H1 (cell line): ENCODE results near the gene GPR61. TPM values are rescaled to one million over a fixed set of nuclear protein-coding genes. Genes with fewer than 3 reads are reported as not detected.
A peak's percentile ranks its signal among the peaks of the same experiment; 100 is the strongest.

Experiments used
- CTCF ChIA-PET: fragments of 300-600 bp; sonication (Branson Sonifier 250); formaldehyde crosslinking; loops from one replicate; lab custom pipeline; 2021; ENCODE audit not compliant: partially characterized antibody; lab: Charles Lee
- POLR2A ChIA-PET: fragments of 300-600 bp; sonication (Branson Sonifier 250); formaldehyde crosslinking; loops from one replicate; lab custom pipeline; 2021; ENCODE audit warnings: inconsistent platforms; ENCODE audit not compliant: partially characterized antibody; lab: Charles Lee
- DNase-seq, 2 experiments: peaks; one replicate each; pipeline versions ENCODE4 v3.0.0 to v3.0.0-alpha.2; 2010 to 2022; ENCODE audit warnings: low spot score in 2 of 2, low read depth in 1 of 2, mixed read lengths in 1 of 2
- FAIRE-seq: peaks from 2 replicates; lab custom pipeline; 2011; peaks lifted over from hg19 to GRCh38; lab: Jason Lieb, UNC
- H2AFZ ChIP-seq: 2 replicates; pipeline ENCODE4 v1.8.1; 2012; ENCODE audit warnings: low read length, inconsistent platforms
- H2AK5ac ChIP-seq: 2 replicates; pipeline ENCODE4 v1.6.1; 2013; ENCODE audit warnings: low read depth, low read length
- H2BK120ac ChIP-seq: replicated peaks from 2 replicates; pipeline ENCODE3; 2013; ENCODE audit warnings: low read depth, low read length, inconsistent platforms
- H2BK12ac ChIP-seq: 2 replicates; pipeline ENCODE4 v1.6.1; 2013; ENCODE audit warnings: low read depth, low read length
- H2BK15ac ChIP-seq: 2 replicates; pipeline ENCODE4 v1.6.1; 2013; ENCODE audit warnings: low read length
- H2BK20ac ChIP-seq: 2 replicates; pipeline ENCODE4 v1.6.1; 2013; ENCODE audit warnings: low read length
- H2BK5ac ChIP-seq: 2 replicates; pipeline ENCODE4 v1.6.1; 2013; ENCODE audit warnings: low read depth, low read length
- H3K14ac ChIP-seq: 2 replicates; pipeline ENCODE4 v1.6.1; 2013; ENCODE audit warnings: inconsistent platforms; ENCODE audit not compliant: insufficient read length
- H3K18ac ChIP-seq: 2 replicates; pipeline ENCODE4 v1.6.1; 2013; ENCODE audit warnings: low read length; ENCODE audit errors: extremely low read depth
- H3K23ac ChIP-seq: 2 replicates; pipeline ENCODE4 v1.6.1; 2013; ENCODE audit warnings: inconsistent platforms; ENCODE audit not compliant: insufficient read length
- H3K23me2 ChIP-seq: 2 replicates; pipeline ENCODE4 v1.6.1; 2013; ENCODE audit warnings: low read depth, low read length
- H3K27ac ChIP-seq: 2 replicates; pipeline ENCODE4 v1.6.1; 2011; ENCODE audit warnings: low read depth, low read length, inconsistent platforms
- H3K27me3 ChIP-seq, 4 experiments: replicated peaks in 1 of 4; 1 replicate in 1 of 4; 2 replicates in 3 of 4; pipeline versions ENCODE4 v1.6.1 to v1.8.1; 2011 to 2013; ENCODE audit warnings: low read length in 3 of 4, mild to moderate bottlenecking in 3 of 4, inconsistent platforms in 2 of 4, mixed read lengths in 2 of 4, moderate library complexity in 1 of 4; ENCODE audit not compliant: control insufficient read depth in 3 of 4, insufficient read depth in 3 of 4; ENCODE audit errors: extremely low read depth in 1 of 4
- H3K36me3 ChIP-seq, 4 experiments: 2 replicates each; pipeline versions ENCODE4 v1.6.1 to v1.8.1; 2011 to 2013; ENCODE audit warnings: mild to moderate bottlenecking in 4 of 4, low read length in 3 of 4, moderate library complexity in 2 of 4, control low read depth in 1 of 4, inconsistent platforms in 1 of 4; ENCODE audit not compliant: insufficient read depth in 4 of 4, control insufficient read depth in 2 of 4
- H3K4ac ChIP-seq: replicated peaks from 2 replicates; pipeline ENCODE3; 2013; ENCODE audit warnings: low read length, low read depth, mixed read lengths, inconsistent platforms; ENCODE audit not compliant: insufficient read length
- H3K4me1 ChIP-seq, 4 experiments: replicated peaks in 1 of 4; 1 replicate in 1 of 4; 2 replicates in 3 of 4; pipeline versions ENCODE4 v1.6.1 to v1.8.1; 2011 to 2013; ENCODE audit warnings: low read length in 3 of 4, inconsistent platforms in 2 of 4, mixed read lengths in 1 of 4; ENCODE audit not compliant: insufficient read depth in 4 of 4, control insufficient read depth in 3 of 4
- H3K4me2 ChIP-seq, 2 experiments: 2 replicates each; pipeline versions ENCODE4 v1.6.1 to v1.8.1; 2011 to 2013; ENCODE audit warnings: low read depth in 2 of 2, low read length in 2 of 2, control low read depth in 1 of 2, inconsistent platforms in 1 of 2, mild to moderate bottlenecking in 1 of 2; ENCODE audit not compliant: insufficient read depth in 1 of 2
- H3K4me3 ChIP-seq, 4 experiments: fragments of 200-600, 300-600 bp in 1 of 4; sonication (generic), shearing (Covaris generic), sonication (Bioruptor Twin) in 1 of 4; 2 replicates each; pipeline versions ENCODE4 v1.5.1 to v1.8.1; 2011 to 2016; ENCODE audit warnings: low read length in 4 of 4, low read depth in 3 of 4, control low read depth in 2 of 4, inconsistent platforms in 2 of 4, mild to moderate bottlenecking in 2 of 4, mixed read lengths in 1 of 4, moderate library complexity in 1 of 4; ENCODE audit not compliant: insufficient read depth in 2 of 4; ENCODE audit errors: extremely low read depth in 1 of 4
- H3K56ac ChIP-seq: replicated peaks from 2 replicates; pipeline ENCODE3; 2013; ENCODE audit warnings: low read depth, mild to moderate bottlenecking, mixed read lengths, low read length, inconsistent platforms; ENCODE audit not compliant: insufficient read length
- H3K79me1 ChIP-seq: 2 replicates; pipeline ENCODE4 v1.6.1; 2013; ENCODE audit warnings: low read depth, low read length, control low read depth
- H3K79me2 ChIP-seq, 2 experiments: 2 replicates each; pipeline versions ENCODE4 v1.6.1 to v1.8.1; 2012 to 2013; ENCODE audit warnings: low read length in 2 of 2, mild to moderate bottlenecking in 2 of 2, inconsistent platforms in 1 of 2; ENCODE audit not compliant: insufficient read depth in 2 of 2, control insufficient read depth in 1 of 2
- H3K9ac ChIP-seq, 4 experiments: replicated peaks in 1 of 4; 1 replicate in 1 of 4; 2 replicates in 3 of 4; pipeline versions ENCODE4 v1.6.1 to v1.8.1; 2011 to 2013; ENCODE audit warnings: low read depth in 3 of 4, low read length in 3 of 4, control low read depth in 2 of 4, mild to moderate bottlenecking in 2 of 4, moderate library complexity in 2 of 4, inconsistent platforms in 1 of 4; ENCODE audit errors: extremely low read depth in 1 of 4
- H3K9me3 ChIP-seq, 2 experiments: 2 replicates each; pipeline versions ENCODE4 v1.6.1 to v1.8.1; 2012 to 2013; ENCODE audit warnings: mild to moderate bottlenecking in 2 of 2, moderate library complexity in 2 of 2, control low read depth in 1 of 2, inconsistent platforms in 1 of 2, low read depth in 1 of 2, low read length in 1 of 2, mixed read lengths in 1 of 2; ENCODE audit not compliant: insufficient read depth in 2 of 2
- H4K20me1 ChIP-seq, 2 experiments: replicated peaks in 1 of 2; 2 replicates each; pipeline versions ENCODE3 to v1.8.1; 2011 to 2013; ENCODE audit warnings: inconsistent platforms in 2 of 2, low read length in 2 of 2, mild to moderate bottlenecking in 1 of 2; ENCODE audit not compliant: insufficient read depth in 2 of 2, control insufficient read depth in 1 of 2
- H4K5ac ChIP-seq: 2 replicates; pipeline ENCODE4 v1.6.1; 2013; ENCODE audit warnings: low read length, low read depth, mixed read lengths, inconsistent platforms; ENCODE audit not compliant: insufficient read length
- H4K8ac ChIP-seq: 2 replicates; pipeline ENCODE4 v1.8.0; 2013; ENCODE audit warnings: mild to moderate bottlenecking, moderate library complexity, low read length, inconsistent platforms; ENCODE audit not compliant: insufficient read depth; ENCODE audit errors: extremely low read depth
- H4K91ac ChIP-seq: replicated peaks from 2 replicates; pipeline ENCODE3; 2013; ENCODE audit warnings: low read length, mixed read lengths, inconsistent platforms; ENCODE audit not compliant: insufficient read length
- ATF3 ChIP-seq: IDR thresholded peaks from 2 replicates; pipeline ENCODE4 v1.6.1; 2011; ENCODE audit warnings: low read depth, mild to moderate bottlenecking, low read length; ENCODE audit not compliant: insufficient read depth
- POU5F1 ChIP-seq: IDR thresholded peaks from 2 replicates; pipeline ENCODE4 v1.6.1; 2011; ENCODE audit warnings: low read depth, mild to moderate bottlenecking, low read length, moderate library complexity
- RXRA ChIP-seq: IDR thresholded peaks from 2 replicates; pipeline ENCODE4 v1.6.1; 2011; ENCODE audit warnings: low read depth, mild to moderate bottlenecking, low read length, moderate library complexity; ENCODE audit not compliant: insufficient read depth
- WGBS, 2 experiments: shearing (Covaris generic) in 1 of 2; methylation state at CpG; one replicate each; pipeline versions ENCODE4 v1.1.6 to v1.1.7; 2013 to 2015; ENCODE audit warnings: low lambda C conversion rate in 2 of 2, mixed read lengths in 2 of 2, inconsistent platforms in 1 of 2, low coverage in 1 of 2, missing lambda C conversion rate in 1 of 2; ENCODE audit not compliant: insufficient replicate concordance in 2 of 2, insufficient coverage in 1 of 2, insufficient read length in 1 of 2; ENCODE audit errors: extremely low coverage in 1 of 2, missing lambda C conversion rate in 1 of 2; 5-methylcytosine and 5-hydroxymethylcytosine counted together
- polyA plus RNA-seq, 7 experiments: library from polyadenylated mRNA; depleted of rRNA in 3 of 7; stranded (reverse) in 5 of 7; unstranded in 2 of 7; fragments of >200 nt in 5 of 7; fragments of 200-250 nt in 2 of 7; gene quantifications; 1 replicate in 5 of 7; 2 replicates in 1 of 7; 4 replicates in 1 of 7; pipeline versions ENCODE4 v1.2.1 to v1.2.3, GENCODE V29; 2011 to 2013; ENCODE audit warnings: missing spikeins in 2 of 7, mixed read lengths in 2 of 7
- total RNA-seq: library from RNA; stranded (reverse); fragmentation: NEBNext Ultra II Directional; extraction: Animal tissue kit (Norgen Biotek cat#: 25700); gene quantifications from 2 replicates; pipeline ENCODE4 v1.2.1, GENCODE V29; 2021

Gene GPR61
- total and polyA plus RNA-seq, 2 of the 8 experiments (the other 6 are each of a cell fraction or from before 2014, with no cell fraction given): 0.41 to 0.53 TPM

- Histone ChIP-seq H3K36me3 (no peaks in the 10 kb centered on the region), H3K14ac (no peak overlapping the region), H3K9me3 (no peaks in the 10 kb centered on the region), H2AK5ac (no peak overlapping the region), H3K4me2 (no peak overlapping the region), H2BK5ac (no peak overlapping the region), H3K56ac (no peak overlapping the region), H3K23me2 (no peaks in the 10 kb centered on the region; the same call in 1 of the 2 replicates), H4K20me1 (no peaks in the 10 kb centered on the region), H3K9ac (no peak overlapping the region; a peak in 1 of 7 replicates), H2AFZ (peak overlapping the region; percentile 76), H2BK15ac (peak overlapping the region; percentile 19; the same call in 1 of the 2 replicates), H4K5ac (no peak overlapping the region), H3K23ac (no peak overlapping the region), H3K27ac (no peak overlapping the region), H3K27me3 (no peaks in the 10 kb centered on the region), H4K8ac (no peak overlapping the region), H3K18ac (peak overlapping the region; percentile 55; the same call in 1 of the 2 replicates), H2BK12ac (no peak overlapping the region), H3K79me1 (no peaks in the 10 kb centered on the region), H2BK120ac (no peak overlapping the region), H3K79me2 (no peaks in the 10 kb centered on the region), H3K4ac (no peak overlapping the region), H4K91ac (no peak overlapping the region), H3K4me3 (no peak overlapping the region), H2BK20ac (no peak overlapping the region), H3K4me1 (peaks cover 0 to 3% (median 1%) of the 10 kb centered on the region in 4 experiments; a peak in 4 of 7 replicates)
- ChIA-PET POLR2A (interaction anchor here (0.8 to 2.6 kb wide), 9 partner anchors 12 to 104 kb away, joined by 3 to 9 read pairs (median 6); partner anchors contain the start of genes AMIGO1, CYB561D1, GNAI3 and PSMA5), CTCF (interaction anchor here (0.7 to 26.3 kb wide), 14 partner anchors 8 to 558 kb away, joined by 3 to 1755 read pairs (median 4); partner anchors contain the start of genes AHCYL1, AMIGO1, ATXN7L2 and CYB561D1)
- FAIRE-seq: no peak
- 84% methylated on average over 8 of the region's 8 CpGs; no CpG with 5 or more reads in 1 of the 2 experiments for WGBS, 2 experiments
- DNase-seq: no peak
- no peak for TF ChIP-seq RXRA
- TF ChIP-seq ATF3: no peak
- TF ChIP-seq POU5F1: no peak
Measured at GRCh38 chr1:109529881-109530456, 9.7 kb upstream of the GPR61 start.
